Neural progenitor cell (in vitro differentiated cells): ENCODE measurements around the gene KCNB1.

Source experiments
- CTCF ChIP-seq: fragments of 200-600 bp; sonication (generic); IDR thresholded peaks from 2 replicates; pipeline ENCODE4 v1.5.1; 2017; ENCODE audit warnings: antibody characterized with exemption, mild to moderate bottlenecking
- EZH2 ChIP-seq: fragments of 200-600 bp; sonication (generic); IDR thresholded peaks from 2 replicates; pipeline ENCODE4 v1.6.1; 2017; ENCODE audit warnings: antibody characterized with exemption, mild to moderate bottlenecking, moderate library complexity

DNA sequence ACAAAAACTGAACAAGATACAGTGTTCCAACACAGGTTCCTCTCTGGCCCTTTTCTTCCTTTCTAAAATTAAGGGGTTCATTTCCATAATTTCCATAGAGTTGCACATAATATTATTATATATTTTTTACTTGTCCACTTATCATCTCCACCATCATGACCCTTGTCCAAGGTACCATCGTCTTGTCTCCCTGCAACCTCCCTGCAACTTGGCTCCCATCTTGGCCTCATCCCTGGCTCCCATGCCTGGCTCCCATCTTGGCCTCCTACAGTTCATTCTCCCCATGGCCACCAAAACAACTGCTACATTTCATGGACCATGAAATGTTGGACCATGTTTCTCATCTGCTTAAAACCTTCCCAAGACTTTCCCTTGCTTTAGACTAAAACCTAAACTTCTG, 3.1 kb upstream of the KCNB1 start:
- TF ChIP-seq CTCF (no peak), EZH2 (no peak)
